GM20000 (cell line): ENCODE measurements around the gene FLNB.

Source experiments
- DNase-seq: peaks from one replicate; pipeline ENCODE4 v3.0.0; 2012; ENCODE audit warnings: low spot score
- TF ChIP-seq, protein P1 (sequence below): IDR thresholded peaks from 2 replicates; pipeline ENCODE4 v1.5.1; 2012; ENCODE audit warnings: mild to moderate bottlenecking, control low read depth; ENCODE audit errors: extremely low read depth, missing control alignments

The FLNB gene

DNA sequence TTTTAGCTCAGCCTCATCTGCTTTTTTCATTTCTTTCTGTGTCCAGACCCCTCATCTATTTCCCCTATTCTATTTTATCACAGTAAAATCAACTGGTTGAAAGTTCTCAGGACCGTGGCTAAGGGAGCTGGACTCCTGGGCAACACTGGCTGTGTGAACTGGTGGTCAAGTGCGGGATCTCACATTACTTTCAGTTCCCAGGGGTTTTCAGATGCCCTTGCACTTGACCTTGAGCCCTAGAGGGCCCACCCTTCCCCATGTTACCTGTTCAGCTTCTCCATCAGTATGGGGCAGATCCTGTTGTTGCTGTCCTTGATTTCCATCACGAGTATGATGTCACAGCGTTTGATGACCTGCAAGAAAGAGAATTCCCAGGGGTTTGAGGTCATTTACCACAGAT lies 199.7 kb downstream of the FLNB start:
- TF ChIP-seq, protein P1, sequence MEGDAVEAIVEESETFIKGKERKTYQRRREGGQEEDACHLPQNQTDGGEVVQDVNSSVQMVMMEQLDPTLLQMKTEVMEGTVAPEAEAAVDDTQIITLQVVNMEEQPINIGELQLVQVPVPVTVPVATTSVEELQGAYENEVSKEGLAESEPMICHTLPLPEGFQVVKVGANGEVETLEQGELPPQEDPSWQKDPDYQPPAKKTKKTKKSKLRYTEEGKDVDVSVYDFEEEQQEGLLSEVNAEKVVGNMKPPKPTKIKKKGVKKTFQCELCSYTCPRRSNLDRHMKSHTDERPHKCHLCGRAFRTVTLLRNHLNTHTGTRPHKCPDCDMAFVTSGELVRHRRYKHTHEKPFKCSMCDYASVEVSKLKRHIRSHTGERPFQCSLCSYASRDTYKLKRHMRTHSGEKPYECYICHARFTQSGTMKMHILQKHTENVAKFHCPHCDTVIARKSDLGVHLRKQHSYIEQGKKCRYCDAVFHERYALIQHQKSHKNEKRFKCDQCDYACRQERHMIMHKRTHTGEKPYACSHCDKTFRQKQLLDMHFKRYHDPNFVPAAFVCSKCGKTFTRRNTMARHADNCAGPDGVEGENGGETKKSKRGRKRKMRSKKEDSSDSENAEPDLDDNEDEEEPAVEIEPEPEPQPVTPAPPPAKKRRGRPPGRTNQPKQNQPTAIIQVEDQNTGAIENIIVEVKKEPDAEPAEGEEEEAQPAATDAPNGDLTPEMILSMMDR = no peak
- no peak for DNase-seq

DNA sequence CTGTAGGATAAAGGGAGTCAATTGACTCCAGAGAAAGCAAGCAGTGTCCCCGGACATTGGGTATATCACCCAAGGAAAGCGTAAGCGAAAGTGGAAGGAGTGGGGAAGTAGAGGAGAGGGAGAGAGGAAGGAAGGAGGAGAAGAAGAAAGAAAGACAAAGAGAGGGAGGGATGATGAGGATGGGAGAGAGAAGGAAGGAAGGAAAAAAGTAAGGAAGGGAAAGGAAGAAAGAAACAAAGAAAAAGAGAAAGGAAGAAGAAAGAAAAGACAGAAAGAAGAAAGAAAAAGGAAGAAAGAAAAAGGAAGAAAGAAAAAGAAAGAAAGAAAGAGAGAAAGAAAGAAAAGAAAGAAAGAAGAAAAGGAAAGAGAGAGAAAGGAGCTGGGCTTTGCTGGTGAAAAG lies 201.7 kb downstream of the FLNB start:
- no peak for DNase-seq
- TF ChIP-seq, protein P1 = no peak

- TF ChIP-seq, protein P1 = no peak
- no peak for DNase-seq
Observed at GRCh38 chr3:58210761-58211460, 202.7 kb downstream of the FLNB start, which contains the start of gene DNASE1L3. Gene DNASE1L3, minus strand, starts transcription at chr3:58210972. Its CDS starts 66 bp downstream, at chr3:58210906.

DNA sequence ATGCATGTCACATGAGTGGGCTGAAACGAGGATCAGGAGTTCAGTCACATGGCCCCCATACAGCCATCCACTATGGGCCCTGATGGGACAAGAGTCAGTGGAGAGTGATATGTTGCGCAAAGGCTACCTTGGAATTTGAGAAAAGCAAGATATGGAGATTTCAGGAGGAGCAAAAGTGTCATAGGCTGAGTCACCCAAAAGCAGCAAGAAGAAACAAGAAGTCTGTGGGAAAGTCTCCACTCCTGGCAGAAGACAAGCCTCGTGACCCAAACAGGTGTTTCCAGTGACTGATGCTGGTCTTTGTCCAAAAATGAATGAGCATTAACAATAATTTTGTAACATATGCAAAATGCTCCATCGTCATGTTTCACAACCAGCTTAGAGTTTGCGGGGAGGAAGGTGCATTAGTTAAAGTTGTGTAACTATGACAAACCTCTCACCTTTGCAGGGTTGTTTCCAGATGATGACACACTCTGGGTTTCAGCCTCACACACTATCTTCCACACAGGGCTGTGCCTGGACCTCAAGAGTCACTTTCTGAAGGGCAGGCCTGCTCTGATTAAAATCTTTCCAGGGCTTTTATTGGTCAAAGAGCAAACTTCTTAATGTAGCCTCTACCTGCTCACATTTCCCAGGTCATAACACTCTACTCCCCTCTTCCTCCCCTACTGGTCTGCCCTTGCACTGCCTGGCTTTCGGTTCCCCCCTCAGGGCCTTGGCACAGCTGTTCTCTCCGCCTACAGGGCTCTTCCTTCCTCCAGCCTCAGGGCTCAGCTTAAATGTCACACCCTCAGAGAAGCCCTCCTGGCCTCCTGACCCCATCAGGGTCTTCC lies 206.5 kb downstream of the FLNB start:
- DNase-seq = peak; percentile 60
- TF ChIP-seq, protein P1 = no peak

- DNase-seq = no peak
- TF ChIP-seq, protein P1 = no peak
Observed at GRCh38 chr3:58215317-58216025, 207.2 kb downstream of the FLNB start.

GRCh38 chr3:58216496-58217195 lies 208.4 kb downstream of the FLNB start:
- no peak for DNase-seq
- TF ChIP-seq, protein P1 = no peak
